HCT116 (cell line): ENCODE results near the gene GRHL1. TPM values are rescaled to one million over a fixed set of nuclear protein-coding genes. Genes with fewer than 3 reads are reported as not detected.

Experiments
- ATAC-seq: fragments of 200-7000 bp; cut with Tn5 transposase; 2 replicates; pipeline ENCODE4 v1.9.1; 2020; ENCODE audit warnings: mild to moderate bottlenecking, moderate library complexity
- BruUV-seq: library from RNA; stranded (reverse); fragments of 400-500 nt; replicated peaks from 2 replicates; lab custom pipeline; 2021; lab: Mats Ljungman, UMichigan
- CTCF ChIA-PET: fragments of 300-600 bp; sonication (Branson Sonifier 250); formaldehyde crosslinking; loops from one replicate; lab custom pipeline; 2021; ENCODE audit warnings: antibody characterized with exemption; lab: Charles Lee
- POLR2A ChIA-PET: fragments of 300-600, 350-600 bp; sonication (Branson Sonifier 250); formaldehyde crosslinking; loops from one replicate; lab custom pipeline; 2021; ENCODE audit warnings: antibody characterized with exemption; lab: Charles Lee
- RAD21 ChIA-PET, 2 experiments: fragments of 300-600 bp; sonication (Branson Sonifier 250); formaldehyde crosslinking; loops; one replicate each; lab custom pipeline; 2023; ENCODE audit warnings: low total read pairs in 2 of 2; ENCODE audit not compliant: uncharacterized antibody in 2 of 2, unreplicated experiment in 2 of 2, low non-redundant PET in 1 of 2; lab: Charles Lee
- DNase-seq: peaks from one replicate; pipeline ENCODE4 v3.0.0-alpha.2; 2010; ENCODE audit warnings: low read depth, low spot score
- H2AFZ ChIP-seq: fragments of 200-600 bp; shearing (Covaris generic), sonication (generic); 2 replicates; pipeline ENCODE4 v1.6.1; 2017; ENCODE audit warnings: low read depth, mixed run types, mixed read lengths, antibody characterized with exemption, low read length; ENCODE audit not compliant: poor library complexity, severe bottlenecking
- H3K27ac ChIP-seq: 2 replicates; pipeline ENCODE4 v1.5.1; 2012; ENCODE audit warnings: low read depth, low read length
- H3K27me3 ChIP-seq: fragments of 200-600 bp; sonication (generic); 2 replicates; pipeline ENCODE4 v1.6.1; 2016; ENCODE audit warnings: mixed run types, low read length, mixed read lengths; ENCODE audit not compliant: insufficient read depth
- H3K36me3 ChIP-seq, 2 experiments: fragments of 200-500 bp in 1 of 2; fragments of 200-600 bp in 1 of 2; sonication (Bioruptor generic) in 1 of 2; sonication (generic) in 1 of 2; 2 replicates each; pipeline versions ENCODE4 v1.5.1 to v1.6.1; 2014 to 2016; ENCODE audit warnings: low read length in 2 of 2, inconsistent platforms in 1 of 2, mixed read lengths in 1 of 2, mixed run types in 1 of 2; ENCODE audit not compliant: insufficient read depth in 2 of 2, control insufficient read depth in 1 of 2
- H3K4me1 ChIP-seq, 2 experiments: fragments of 200-600 bp in 1 of 2; sonication (generic) in 1 of 2; 2 replicates each; pipeline versions ENCODE4 v1.5.1 to v1.6.1; 2012 to 2017; ENCODE audit warnings: low read length in 2 of 2, inconsistent platforms in 1 of 2, mild to moderate bottlenecking in 1 of 2, mixed read lengths in 1 of 2, mixed run types in 1 of 2, moderate library complexity in 1 of 2; ENCODE audit not compliant: insufficient read depth in 2 of 2, control insufficient read depth in 1 of 2
- H3K4me2 ChIP-seq: fragments of 200-600 bp; sonication (generic); 2 replicates; pipeline ENCODE4 v1.6.1; 2017; ENCODE audit warnings: mixed run types, low read length, mixed read lengths
- H3K4me3 ChIP-seq, 2 experiments: fragments of 200-600 bp in 1 of 2; sonication (generic) in 1 of 2; replicated peaks in 1 of 2; 2 replicates each; pipeline ENCODE4 v1.5.1; 2011 to 2016; ENCODE audit warnings: low read length in 2 of 2, control low read depth in 1 of 2, low read depth in 1 of 2, mild to moderate bottlenecking in 1 of 2, mixed read lengths in 1 of 2, mixed run types in 1 of 2
- H3K79me2 ChIP-seq: fragments of 200-600 bp; sonication (generic); 2 replicates; pipeline ENCODE4 v1.6.1; 2017; ENCODE audit warnings: mild to moderate bottlenecking, mixed run types, low read length, moderate library complexity, mixed read lengths; ENCODE audit not compliant: insufficient read depth
- H3K9ac ChIP-seq: fragments of 200-600 bp; sonication (generic); 2 replicates; pipeline ENCODE4 v1.6.1; 2016; ENCODE audit warnings: low read length, mixed read lengths
- H3K9me2 ChIP-seq: fragments of 200-600 bp; sonication (generic), shearing (Covaris generic); 2 replicates; pipeline ENCODE4 v1.6.1; 2017; ENCODE audit warnings: mixed run types, mild to moderate bottlenecking, moderate library complexity; ENCODE audit not compliant: insufficient read depth
- H3K9me3 ChIP-seq, 2 experiments: fragments of 200-500 bp in 1 of 2; fragments of 200-600 bp in 1 of 2; sonication (Bioruptor generic) in 1 of 2; sonication (generic) in 1 of 2; 2 replicates each; pipeline ENCODE4 v1.6.1; 2014 to 2017; ENCODE audit warnings: low read length in 2 of 2, mixed read lengths in 2 of 2, inconsistent platforms in 1 of 2, low read depth in 1 of 2, mild to moderate bottlenecking in 1 of 2, mixed run types in 1 of 2, moderate library complexity in 1 of 2; ENCODE audit not compliant: control insufficient read depth in 1 of 2, insufficient read depth in 1 of 2
- H4K20me1 ChIP-seq: fragments of 200-600 bp; sonication (generic), shearing (Covaris generic); 2 replicates; pipeline ENCODE4 v1.6.1; 2017; ENCODE audit warnings: mixed run types, mild to moderate bottlenecking, moderate library complexity; ENCODE audit not compliant: insufficient read depth
- ATF3 ChIP-seq: IDR thresholded peaks from 2 replicates; pipeline ENCODE4 v1.6.1; 2012
- CEBPB ChIP-seq: IDR thresholded peaks from 2 replicates; pipeline ENCODE4 v1.6.1; 2012; ENCODE audit warnings: low read depth
- EGR1 ChIP-seq: IDR thresholded peaks from 2 replicates; pipeline ENCODE4 v1.6.1; 2012; ENCODE audit warnings: low read depth
- ELF1 ChIP-seq: IDR thresholded peaks from 2 replicates; pipeline ENCODE4 v1.6.1; 2012; ENCODE audit warnings: low read depth, borderline replicate concordance
- FOSL1 ChIP-seq: IDR thresholded peaks from 2 replicates; pipeline ENCODE4 v1.6.1; 2012; ENCODE audit warnings: low read depth
- MAX ChIP-seq: IDR thresholded peaks from 2 replicates; pipeline ENCODE4 v1.6.1; 2012
- POLR2A ChIP-seq: IDR thresholded peaks from 2 replicates; pipeline ENCODE4 v1.7.0; 2011; ENCODE audit warnings: borderline replicate concordance; ENCODE audit not compliant: insufficient read depth, insufficient read length; ENCODE audit errors: extremely low read depth
- POLR2AphosphoS5 ChIP-seq: IDR thresholded peaks from 2 replicates; pipeline ENCODE4 v1.6.1; 2011; ENCODE audit warnings: mild to moderate bottlenecking, low read depth, low read length, moderate library complexity
- RAD21 ChIP-seq: IDR thresholded peaks from 2 replicates; pipeline ENCODE4 v1.6.1; 2012; ENCODE audit warnings: low read depth, mild to moderate bottlenecking
- YY1 ChIP-seq: IDR thresholded peaks from 2 replicates; pipeline ENCODE4 v1.6.1; 2011; ENCODE audit warnings: low read length, low read depth, moderate library complexity, mild to moderate bottlenecking; ENCODE audit not compliant: insufficient replicate concordance; ENCODE audit errors: extremely low read depth
- ZFX ChIP-seq: fragments of 450-650 bp; IDR thresholded peaks from 2 replicates; pipeline ENCODE4 v1.6.1; 2017
- ZNF274 ChIP-seq: fragments of 200-500 bp; sonication (Bioruptor generic); IDR thresholded peaks from 2 replicates; pipeline ENCODE4 v1.6.1; 2014; ENCODE audit warnings: mild to moderate bottlenecking, low read depth, low read length, inconsistent platforms
- intact Hi-C: fragments of 100-400 bp; cut with micrococcal nuclease; formaldehyde crosslinking; loops from 2 replicates; pipeline ENCODE4 v1.10.0; 2022
- total RNA-seq: library from RNA; stranded (reverse); gene quantifications from one replicate; pipeline ENCODE4 v1.2.1, GENCODE V29; 2021; ENCODE audit not compliant: unreplicated experiment
- TF ChIP-seq, protein P1 (sequence below): IDR thresholded peaks from 2 replicates; pipeline ENCODE4 v1.6.1; 2011; ENCODE audit warnings: mild to moderate bottlenecking, low read length, moderate library complexity; ENCODE audit not compliant: insufficient replicate concordance; ENCODE audit errors: extremely low read depth
- TF ChIP-seq, protein P2 (sequence below): IDR thresholded peaks from 2 replicates; pipeline ENCODE4 v1.6.1; 2012; ENCODE audit warnings: low read depth

The GRHL1 gene
- total RNA-seq, 1 experiment from 2014 or later, result 8.5 TPM

- no peaks in the 10 kb centered on the region for H4K20me1 ChIP-seq
- no peak overlapping the region for H2AFZ ChIP-seq
- no peaks in the 10 kb centered on the region for H3K9me2 ChIP-seq
- no peak for DNase-seq
- ChIA-PET POLR2A (no interaction called here), CTCF (interaction anchor here (0.9 kb wide), 1 partner anchor 14 kb away, joined by 4 read pairs; no protein-coding TSS in a partner anchor), RAD21 (no interaction called here)
- H3K9me3 ChIP-seq, result no peaks in the 10 kb centered on the region
- H3K36me3 ChIP-seq, result peaks cover 0 to 3% of the 10 kb centered on the region in 2 experiments; a peak in 1 of 4 replicates
- no peak overlapping the region for H3K9ac ChIP-seq
- H3K4me2 ChIP-seq, result no peak overlapping the region
- no peaks in the 10 kb centered on the region for H3K27me3 ChIP-seq
- intact Hi-C loops, result no loop called here
- H3K27ac ChIP-seq, result no peak overlapping the region
- no peaks in the 10 kb centered on the region for H3K79me2 ChIP-seq
- BruUV-seq, result no TSS peak
- TF ChIP-seq ZFX (no peak), YY1 (no peak), POLR2AphosphoS5 (no peak), EGR1 (no peak), FOSL1 (no peak), ATF3 (no peak), RAD21 (no peak), ELF1 (no peak), POLR2A (no peak), MAX (no peak), ZNF274 (no peak), CEBPB (no peak)
- TF ChIP-seq, protein P1, sequence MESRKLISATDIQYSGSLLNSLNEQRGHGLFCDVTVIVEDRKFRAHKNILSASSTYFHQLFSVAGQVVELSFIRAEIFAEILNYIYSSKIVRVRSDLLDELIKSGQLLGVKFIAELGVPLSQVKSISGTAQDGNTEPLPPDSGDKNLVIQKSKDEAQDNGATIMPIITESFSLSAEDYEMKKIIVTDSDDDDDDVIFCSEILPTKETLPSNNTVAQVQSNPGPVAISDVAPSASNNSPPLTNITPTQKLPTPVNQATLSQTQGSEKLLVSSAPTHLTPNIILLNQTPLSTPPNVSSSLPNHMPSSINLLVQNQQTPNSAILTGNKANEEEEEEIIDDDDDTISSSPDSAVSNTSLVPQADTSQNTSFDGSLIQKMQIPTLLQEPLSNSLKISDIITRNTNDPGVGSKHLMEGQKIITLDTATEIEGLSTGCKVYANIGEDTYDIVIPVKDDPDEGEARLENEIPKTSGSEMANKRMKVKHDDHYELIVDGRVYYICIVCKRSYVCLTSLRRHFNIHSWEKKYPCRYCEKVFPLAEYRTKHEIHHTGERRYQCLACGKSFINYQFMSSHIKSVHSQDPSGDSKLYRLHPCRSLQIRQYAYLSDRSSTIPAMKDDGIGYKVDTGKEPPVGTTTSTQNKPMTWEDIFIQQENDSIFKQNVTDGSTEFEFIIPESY, result no peak
- TF ChIP-seq, protein P2, sequence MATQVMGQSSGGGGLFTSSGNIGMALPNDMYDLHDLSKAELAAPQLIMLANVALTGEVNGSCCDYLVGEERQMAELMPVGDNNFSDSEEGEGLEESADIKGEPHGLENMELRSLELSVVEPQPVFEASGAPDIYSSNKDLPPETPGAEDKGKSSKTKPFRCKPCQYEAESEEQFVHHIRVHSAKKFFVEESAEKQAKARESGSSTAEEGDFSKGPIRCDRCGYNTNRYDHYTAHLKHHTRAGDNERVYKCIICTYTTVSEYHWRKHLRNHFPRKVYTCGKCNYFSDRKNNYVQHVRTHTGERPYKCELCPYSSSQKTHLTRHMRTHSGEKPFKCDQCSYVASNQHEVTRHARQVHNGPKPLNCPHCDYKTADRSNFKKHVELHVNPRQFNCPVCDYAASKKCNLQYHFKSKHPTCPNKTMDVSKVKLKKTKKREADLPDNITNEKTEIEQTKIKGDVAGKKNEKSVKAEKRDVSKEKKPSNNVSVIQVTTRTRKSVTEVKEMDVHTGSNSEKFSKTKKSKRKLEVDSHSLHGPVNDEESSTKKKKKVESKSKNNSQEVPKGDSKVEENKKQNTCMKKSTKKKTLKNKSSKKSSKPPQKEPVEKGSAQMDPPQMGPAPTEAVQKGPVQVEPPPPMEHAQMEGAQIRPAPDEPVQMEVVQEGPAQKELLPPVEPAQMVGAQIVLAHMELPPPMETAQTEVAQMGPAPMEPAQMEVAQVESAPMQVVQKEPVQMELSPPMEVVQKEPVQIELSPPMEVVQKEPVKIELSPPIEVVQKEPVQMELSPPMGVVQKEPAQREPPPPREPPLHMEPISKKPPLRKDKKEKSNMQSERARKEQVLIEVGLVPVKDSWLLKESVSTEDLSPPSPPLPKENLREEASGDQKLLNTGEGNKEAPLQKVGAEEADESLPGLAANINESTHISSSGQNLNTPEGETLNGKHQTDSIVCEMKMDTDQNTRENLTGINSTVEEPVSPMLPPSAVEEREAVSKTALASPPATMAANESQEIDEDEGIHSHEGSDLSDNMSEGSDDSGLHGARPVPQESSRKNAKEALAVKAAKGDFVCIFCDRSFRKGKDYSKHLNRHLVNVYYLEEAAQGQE, result no peak
- ATAC-seq, result no peak
- H3K4me1 ChIP-seq, result no peaks in the 10 kb centered on the region
- no peak overlapping the region for H3K4me3 ChIP-seq
Observed at GRCh38 chr2:9997936-9998335, 46.4 kb downstream of the GRHL1 start.
